Stomach (tissue), 4 donors: ENCODE measurements around the gene CD38.

ENCODE experiments used
- CTCF ChIP-seq, 7 experiments: fragments of 450-650 bp in 4 of 7; fragments of 200-600 bp in 3 of 7; sonication (generic) in 3 of 7; IDR thresholded peaks; one replicate each; pipeline ENCODE4 v1.5.1; 2016 to 2019; ENCODE audit warnings: antibody characterized with exemption in 7 of 7, control low read depth in 2 of 7, mild to moderate bottlenecking in 1 of 7
- EP300 ChIP-seq: sonication (generic); formaldehyde crosslinking; IDR thresholded peaks from one replicate; pipeline ENCODE4 v1.6.1; 2017; ENCODE audit warnings: antibody characterized with exemption
- POLR2A ChIP-seq, 4 donors: fragments of 450-650 bp; IDR thresholded peaks; one replicate each; pipeline ENCODE4 v1.6.1; 2016; ENCODE audit warnings: antibody characterized with exemption in 4 of 4, control low read depth in 2 of 4, mild to moderate bottlenecking in 1 of 4, moderate library complexity in 1 of 4
- POLR2AphosphoS5 ChIP-seq, 3 donors: sonication (generic); formaldehyde crosslinking; IDR thresholded peaks; one replicate each; pipeline ENCODE4 v1.6.1; 2016; ENCODE audit warnings: antibody characterized with exemption in 3 of 3

- no peak for TF ChIP-seq CTCF (IDR thresholded peaks at IDR 0.05)
- TF ChIP-seq POLR2A (IDR thresholded peaks at IDR 0.05), result no peak
- no peak for TF ChIP-seq EP300
- TF ChIP-seq POLR2AphosphoS5 (IDR thresholded peaks at IDR 0.05), result no peak
Observed at GRCh38 chr4:15742637-15743036, 35.5 kb upstream of the CD38 start.
